Coronary artery (tissue), 2 donors: ENCODE data around the gene TBX3.
"Not testable (repeated sequence)": the region's sequence is repeated elsewhere in the genome, so short reads cannot be mapped to it uniquely, and the experiment has no call there.

Experiments
- DNase-seq: peaks from one replicate; pipeline ENCODE4 v3.0.0-alpha.2; 2017; ENCODE audit warnings: low spot score
- H3K27ac ChIP-seq, 2 donors: fragments of 200-600 bp; sonication (generic); one replicate each; pipeline ENCODE4 v1.5.1; 2016 to 2019
- H3K4me3 ChIP-seq: fragments of 200-600 bp; sonication (generic); 2 replicates; pipeline ENCODE4 v1.5.1; 2016; ENCODE audit warnings: mild to moderate bottlenecking, moderate library complexity
- TF ChIP-seq, protein P1 (sequence below): fragments of 200-600 bp; sonication (generic); IDR thresholded peaks from one replicate; pipeline ENCODE4 v1.5.1; 2019; ENCODE audit warnings: antibody characterized with exemption

Gene TBX3

DNA sequence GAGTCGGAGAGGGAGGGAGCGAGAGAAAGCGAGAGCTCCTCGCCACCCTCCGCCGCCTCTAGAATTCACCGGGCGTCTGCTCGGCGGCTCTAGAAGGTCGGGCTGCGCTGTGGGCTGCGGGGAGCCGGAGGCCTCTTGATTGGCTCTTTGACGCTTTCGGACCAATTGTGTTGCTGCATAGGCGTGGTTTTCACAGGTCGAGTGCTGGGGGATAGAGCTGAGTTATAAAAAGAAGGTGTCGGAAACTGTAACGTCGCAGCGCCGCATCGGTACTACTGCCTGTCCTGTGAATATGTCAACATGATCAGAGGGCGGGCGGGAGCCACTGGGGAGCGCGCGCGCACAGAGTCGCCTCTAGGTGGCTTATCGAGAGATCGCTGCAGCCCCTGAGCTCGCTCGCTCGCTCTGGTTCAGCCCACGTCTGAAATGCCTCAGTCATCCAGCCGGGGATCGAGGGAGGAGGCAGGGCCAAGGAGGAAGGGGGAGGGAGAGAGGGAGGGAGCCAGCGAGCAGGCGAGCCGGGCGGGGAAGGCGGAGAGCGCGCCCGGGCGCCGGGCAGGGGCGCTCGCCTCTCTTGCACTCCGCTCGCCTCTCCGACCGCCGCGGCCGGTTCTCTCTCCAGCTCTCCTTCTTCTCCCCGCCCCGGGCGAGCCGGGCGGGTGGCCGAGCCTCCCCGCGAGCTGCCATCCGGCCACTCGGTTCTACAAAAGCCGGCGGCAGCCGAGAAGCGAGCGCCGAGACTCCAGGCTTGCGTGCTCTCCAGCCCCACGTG lies at the start of gene TBX3:
Gene TBX3, minus strand, starts transcription at position 78 of the 772 bp plus-strand sequence. CDS start 975 bp downstream, outside the sequence.
- peak within 1 kb of the TSS; percentile 71 to 84 for H3K27ac ChIP-seq
- TF ChIP-seq, protein P1, sequence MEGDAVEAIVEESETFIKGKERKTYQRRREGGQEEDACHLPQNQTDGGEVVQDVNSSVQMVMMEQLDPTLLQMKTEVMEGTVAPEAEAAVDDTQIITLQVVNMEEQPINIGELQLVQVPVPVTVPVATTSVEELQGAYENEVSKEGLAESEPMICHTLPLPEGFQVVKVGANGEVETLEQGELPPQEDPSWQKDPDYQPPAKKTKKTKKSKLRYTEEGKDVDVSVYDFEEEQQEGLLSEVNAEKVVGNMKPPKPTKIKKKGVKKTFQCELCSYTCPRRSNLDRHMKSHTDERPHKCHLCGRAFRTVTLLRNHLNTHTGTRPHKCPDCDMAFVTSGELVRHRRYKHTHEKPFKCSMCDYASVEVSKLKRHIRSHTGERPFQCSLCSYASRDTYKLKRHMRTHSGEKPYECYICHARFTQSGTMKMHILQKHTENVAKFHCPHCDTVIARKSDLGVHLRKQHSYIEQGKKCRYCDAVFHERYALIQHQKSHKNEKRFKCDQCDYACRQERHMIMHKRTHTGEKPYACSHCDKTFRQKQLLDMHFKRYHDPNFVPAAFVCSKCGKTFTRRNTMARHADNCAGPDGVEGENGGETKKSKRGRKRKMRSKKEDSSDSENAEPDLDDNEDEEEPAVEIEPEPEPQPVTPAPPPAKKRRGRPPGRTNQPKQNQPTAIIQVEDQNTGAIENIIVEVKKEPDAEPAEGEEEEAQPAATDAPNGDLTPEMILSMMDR, result peak; percentile 16
- peak; percentile 93 for DNase-seq
- H3K4me3 ChIP-seq, result peak within 1 kb of the TSS; percentile 77

DNA sequence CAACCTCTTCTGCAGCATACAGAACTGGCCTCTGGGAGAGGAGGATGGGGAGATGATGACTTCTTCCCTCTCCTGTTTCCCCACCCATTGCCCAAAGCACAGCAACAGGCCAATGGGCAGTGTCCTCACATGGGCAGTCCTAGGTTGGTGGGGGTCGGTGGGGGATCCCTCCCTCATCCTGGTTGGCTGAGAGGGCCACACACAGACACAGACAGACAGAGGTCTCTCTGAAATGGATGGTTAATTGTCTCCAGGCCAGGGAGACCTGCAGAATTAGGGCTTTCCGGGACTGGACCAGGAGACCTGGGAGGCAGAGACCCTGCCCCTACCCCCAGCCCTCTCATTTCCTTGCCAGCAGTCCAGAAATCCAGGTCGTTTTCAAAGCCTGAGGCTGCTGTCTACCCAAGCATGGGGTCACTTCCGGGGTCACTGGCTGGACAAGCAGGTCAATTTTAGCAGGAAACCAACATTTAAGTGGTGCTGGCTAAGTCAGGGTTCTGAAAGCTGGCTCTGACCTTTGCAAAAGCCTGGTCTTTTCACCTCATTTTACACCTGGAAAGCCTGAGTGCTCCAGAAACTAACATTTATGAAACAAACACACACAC lies 48.6 kb upstream of the TBX3 start:
- TF ChIP-seq, protein P1, result no peak
- Histone ChIP-seq H3K27ac (no peak overlapping the region), H3K4me3 (no peak overlapping the region)
- no peak for DNase-seq

DNA sequence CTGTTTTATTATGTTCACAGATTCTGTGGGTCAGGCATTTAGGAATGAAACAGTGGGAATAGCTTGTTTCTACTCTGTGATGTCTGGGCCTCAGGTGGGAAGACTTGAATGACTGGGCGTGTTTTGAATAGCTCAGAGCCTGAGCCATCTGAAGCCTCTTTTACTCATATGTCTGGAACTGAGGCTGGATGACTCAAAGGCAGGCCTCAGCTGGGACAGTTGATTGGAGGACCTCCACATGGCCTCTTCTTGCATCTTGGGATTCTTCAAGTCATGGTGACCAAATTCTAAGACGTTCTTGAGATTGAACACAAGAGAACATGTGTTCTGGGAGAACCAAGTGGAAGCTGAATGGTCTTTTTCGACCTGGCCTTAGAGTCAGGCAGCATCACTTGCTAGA lies 45.8 kb upstream of the TBX3 start:
- Histone ChIP-seq H3K27ac (no peak overlapping the region), H3K4me3 (no peak overlapping the region)
- no peak for DNase-seq
- TF ChIP-seq, protein P1, result no peak

DNA sequence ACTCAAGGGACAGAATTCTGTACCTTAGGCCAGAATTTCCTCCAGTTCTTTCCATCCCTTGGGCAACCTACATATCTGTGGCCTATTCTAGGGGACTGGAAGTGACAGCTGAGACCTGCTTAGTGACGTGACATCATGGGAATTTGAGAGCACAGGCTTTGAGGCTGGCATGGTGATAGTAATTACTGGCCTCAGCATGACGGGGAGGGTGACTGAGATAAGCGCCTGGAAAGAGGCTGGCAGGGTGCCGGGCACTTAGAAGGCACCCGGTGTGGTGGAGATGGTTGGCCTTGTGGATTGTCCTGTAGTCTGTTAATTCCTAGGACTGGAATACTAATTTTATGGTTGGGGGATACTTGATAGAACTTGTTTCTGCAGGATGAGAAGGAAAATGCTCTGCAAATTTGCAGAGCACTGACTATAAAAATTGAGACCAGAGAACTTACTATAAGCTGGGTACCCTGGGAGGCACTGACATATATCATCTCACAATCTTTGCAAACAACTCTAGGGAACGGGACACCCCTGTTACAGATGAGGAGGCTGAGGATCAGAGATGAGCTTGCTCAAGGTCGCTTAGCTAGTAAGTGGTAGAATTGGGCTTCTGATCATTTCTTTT lies 42.2 kb upstream of the TBX3 start:
- no peak overlapping the region for H3K4me3 ChIP-seq
- no peak for DNase-seq
- no peak overlapping the region for H3K27ac ChIP-seq
- TF ChIP-seq, protein P1, result no peak

DNA sequence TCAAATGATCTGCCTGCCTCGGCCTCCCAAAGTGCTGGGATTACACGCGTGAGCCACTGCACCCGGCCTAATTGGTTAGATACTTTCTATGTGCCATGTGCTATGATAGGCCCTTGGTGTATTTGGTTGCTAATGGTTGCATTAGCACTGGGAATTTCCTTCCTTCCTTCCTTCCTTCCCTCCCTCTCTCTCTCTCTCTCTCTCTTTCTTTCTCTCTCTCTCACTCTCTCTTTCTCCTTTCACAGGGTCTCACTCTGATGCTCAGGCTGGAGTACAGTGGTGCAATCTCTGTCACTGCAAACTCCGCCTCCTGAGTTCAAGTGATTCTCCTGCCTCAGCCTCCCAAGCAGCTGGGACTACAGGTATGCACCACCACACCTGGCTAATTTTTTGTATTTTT lies 38.2 kb upstream of the TBX3 start:
- not testable (repeated sequence) for DNase-seq, H3K4me3 ChIP-seq, H3K27ac ChIP-seq

DNA sequence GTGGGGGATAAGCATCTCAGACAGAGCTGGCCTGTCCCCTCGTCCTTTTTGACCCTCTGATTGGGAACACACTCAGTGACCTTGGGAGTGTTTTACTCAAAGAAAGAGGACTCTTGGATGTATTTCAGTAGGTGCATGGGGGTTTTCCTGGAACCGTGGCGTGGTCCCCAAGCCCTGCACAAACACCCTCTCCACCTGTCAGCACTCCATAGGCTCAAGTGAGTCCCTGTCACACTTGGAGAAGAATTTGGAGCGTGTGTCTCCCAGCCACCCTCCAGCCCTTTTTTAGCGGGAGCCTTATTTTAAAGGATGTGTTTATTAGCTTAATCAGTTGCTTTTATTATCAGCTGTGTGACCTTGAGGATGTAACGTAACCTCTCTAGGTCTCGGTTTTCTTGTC lies 37.3 kb upstream of the TBX3 start:
- no peak for DNase-seq
- Histone ChIP-seq H3K4me3 (no peak overlapping the region), H3K27ac (no peak overlapping the region)
- TF ChIP-seq, protein P1, result no peak

DNA sequence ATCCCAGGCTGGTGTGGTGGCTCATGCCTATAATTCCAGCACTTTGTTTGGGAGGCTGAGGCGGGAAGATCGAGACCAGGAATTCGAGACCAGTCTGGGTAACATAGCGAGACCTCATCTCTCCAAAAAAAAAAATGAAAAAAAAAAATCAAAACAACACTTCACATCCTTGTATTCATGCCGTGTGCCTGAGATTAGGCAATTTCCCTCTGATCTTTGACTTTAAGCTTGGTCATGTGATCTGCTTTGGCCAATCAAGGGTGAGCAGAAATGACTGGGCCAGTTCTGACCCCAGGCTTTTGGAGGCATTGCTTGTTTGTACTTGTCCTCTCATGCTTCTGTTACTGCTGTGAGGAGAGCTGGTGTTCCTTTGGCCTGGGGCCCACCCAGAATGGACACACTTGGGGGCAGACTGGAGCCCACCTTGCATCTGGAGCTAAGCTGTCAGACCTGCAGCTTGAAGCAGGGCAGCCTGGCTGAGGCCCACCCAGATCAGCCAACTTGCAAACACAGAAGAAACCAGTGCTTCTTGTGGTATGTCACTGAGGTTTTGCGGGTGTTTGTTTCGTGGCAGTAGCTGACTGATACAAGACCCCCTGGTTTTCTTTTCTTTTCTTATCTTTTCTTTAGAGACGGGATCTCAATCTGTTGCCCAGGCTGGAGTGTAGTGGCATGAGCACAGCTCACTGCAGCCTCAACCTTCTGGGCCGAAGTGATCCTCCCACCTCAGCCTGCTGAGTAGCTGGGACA lies 29.7 kb upstream of the TBX3 start:
- Histone ChIP-seq H3K27ac (no peak overlapping the region), H3K4me3 (no peak overlapping the region)
- TF ChIP-seq, protein P1, result no peak
- DNase-seq, result no peak
